PC-3 (cell line): Measurements from ENCODE around the gene CMTM5. TPM values are rescaled to one million over a fixed set of nuclear protein-coding genes. Genes with fewer than 3 reads are reported as not detected.

Experiments used
- ATAC-seq: fragments of 200-7000 bp; cut with Tn5 transposase; 2 replicates; pipeline ENCODE4 v1.9.1; 2020; ENCODE audit warnings: mild to moderate bottlenecking, moderate library complexity
- BruUV-seq: library from RNA; stranded (reverse); fragments of 400-500 nt; replicated peaks from 2 replicates; lab custom pipeline; 2021; lab: Mats Ljungman, UMichigan
- CTCF ChIA-PET: fragments of 300-600 bp; sonication (Branson Sonifier 250); formaldehyde crosslinking; loops from one replicate; lab custom pipeline; 2022; ENCODE audit warnings: antibody characterized with exemption; lab: Charles Lee
- POLR2A ChIA-PET: fragments of 300-600 bp; sonication (Branson Sonifier 250); formaldehyde crosslinking; loops from one replicate; lab custom pipeline; 2022; ENCODE audit warnings: antibody characterized with exemption; ENCODE audit not compliant: unreplicated experiment; lab: Charles Lee
- DNase-seq: peaks from one replicate; pipeline ENCODE4 v3.0.0-alpha.2; 2015
- H2AFZ ChIP-seq: fragments of 300-600 bp; sonication (generic); 2 replicates; pipeline ENCODE4 v1.6.0; 2016; ENCODE audit warnings: antibody characterized with exemption, low read length
- H3F3A ChIP-seq: fragments of 300-600 bp; sonication (generic); one replicate; pipeline ENCODE4 v1.6.0; 2017; ENCODE audit warnings: antibody characterized with exemption, low read length, control low read depth, mild to moderate bottlenecking; ENCODE audit not compliant: unreplicated experiment
- H3K27ac ChIP-seq: fragments of 300-600 bp; sonication (generic); 2 replicates; pipeline ENCODE4 v1.5.1; 2016; ENCODE audit warnings: mild to moderate bottlenecking, low read length
- H3K27me3 ChIP-seq: fragments of 300-600 bp; sonication (generic); 2 replicates; pipeline ENCODE4 v1.6.1; 2016; ENCODE audit warnings: low read length, mixed read lengths
- H3K36me3 ChIP-seq: fragments of 300-600 bp; sonication (generic); 2 replicates; pipeline ENCODE4 v1.6.1; 2016; ENCODE audit warnings: low read depth, mixed run types, low read length, mixed read lengths
- H3K4me1 ChIP-seq: fragments of 300-600 bp; sonication (generic); 2 replicates; pipeline ENCODE4 v1.5.1; 2016; ENCODE audit warnings: low read length; ENCODE audit not compliant: insufficient read depth
- H3K4me2 ChIP-seq: fragments of 300-600 bp; sonication (generic); 2 replicates; pipeline ENCODE4 v1.6.0; 2016; ENCODE audit warnings: low read length
- H3K4me3 ChIP-seq: fragments of 300-600 bp; sonication (generic); 2 replicates; pipeline ENCODE4 v1.5.1; 2016; ENCODE audit warnings: mild to moderate bottlenecking, low read length, mixed read lengths
- H3K79me2 ChIP-seq: fragments of 300-600 bp; sonication (generic); 2 replicates; pipeline ENCODE4 v1.6.1; 2017; ENCODE audit warnings: low read length, mixed read lengths
- H3K9ac ChIP-seq: fragments of 300-600 bp; sonication (generic); 2 replicates; pipeline ENCODE4 v1.6.0; 2016; ENCODE audit warnings: mild to moderate bottlenecking, low read length
- H3K9me2 ChIP-seq: fragments of 300-600 bp; sonication (generic); replicated peaks from 2 replicates; pipeline ENCODE4 v1.6.1; 2016; ENCODE audit warnings: mixed run types, low read length, mixed read lengths
- H3K9me3 ChIP-seq: fragments of 300-600 bp; sonication (generic); 2 replicates; pipeline ENCODE4 v1.6.1; 2016; ENCODE audit warnings: low read length, mixed read lengths
- H4K20me1 ChIP-seq: fragments of 300-600 bp; sonication (generic); 2 replicates; pipeline ENCODE4 v1.6.1; 2016; ENCODE audit warnings: low read length, mixed read lengths
- EZH2 ChIP-seq: fragments of 300-600 bp; sonication (generic); IDR thresholded peaks from one replicate; pipeline ENCODE4 v1.6.1; 2017; ENCODE audit warnings: antibody characterized with exemption, mild to moderate bottlenecking, low read length; ENCODE audit not compliant: unreplicated experiment
- EZH2phosphoT487 ChIP-seq: fragments of 300-600 bp; sonication (generic); IDR thresholded peaks from 2 replicates; pipeline ENCODE4 v1.6.1; 2018; ENCODE audit warnings: mild to moderate bottlenecking, antibody characterized with exemption, low read length, borderline replicate concordance
- intact Hi-C: fragments of 100-400 bp; cut with micrococcal nuclease; formaldehyde crosslinking; loops from 2 replicates; pipeline ENCODE4 v1.9.0; 2023
- total RNA-seq: library from RNA; depleted of rRNA; stranded (reverse); fragments of >200 nt; gene quantifications from 2 replicates; pipeline ENCODE4 v1.2.3, GENCODE V29; 2014
- TF ChIP-seq, protein P1 (sequence below): fragments of 300-600 bp; sonication (generic); conservative IDR thresholded peaks from 2 replicates; pipeline ENCODE4 v1.5.1; 2017; ENCODE audit warnings: antibody characterized with exemption, low read depth, mild to moderate bottlenecking, low read length

CMTM5 gene
- total RNA-seq, 1 experiment from 2014 or later = not detected

DNA sequence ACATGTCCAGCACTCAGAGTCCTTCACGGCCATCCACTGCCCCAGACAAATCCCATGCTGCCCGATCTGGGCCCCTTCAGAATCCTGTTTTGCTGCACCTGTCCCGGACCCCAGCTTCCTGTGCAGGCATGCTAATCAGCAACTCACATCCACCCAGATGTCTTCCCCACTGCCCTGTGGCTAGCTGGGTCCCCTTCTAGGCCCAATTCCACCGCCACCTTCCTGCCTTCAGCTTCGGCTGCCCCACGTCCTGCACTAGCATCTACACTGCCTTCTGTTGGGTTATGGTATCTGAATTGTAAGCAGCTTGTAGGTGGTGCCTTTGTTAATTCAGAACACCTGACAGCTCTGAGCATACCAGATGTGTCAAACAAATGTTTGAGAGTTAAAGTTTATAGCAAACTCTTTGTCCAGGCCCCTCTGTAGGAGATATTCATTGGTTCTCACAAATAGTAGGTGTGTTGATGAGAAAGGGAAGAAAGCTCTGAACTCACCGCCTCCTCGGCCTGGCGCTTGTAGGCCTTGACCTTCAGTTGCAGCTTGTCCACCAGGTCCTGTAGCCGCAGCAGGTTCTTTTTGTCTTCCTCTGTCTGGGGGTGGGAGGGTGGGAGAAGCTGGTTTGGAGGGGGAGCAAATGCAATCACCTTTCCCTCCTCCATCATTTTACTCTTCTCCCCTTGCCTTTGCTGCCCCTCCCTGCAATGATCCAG is 6.0 kb downstream of the CMTM5 start:
- intact Hi-C loops = no loop called here
- H2AFZ ChIP-seq = no peak overlapping the region
- ATAC-seq (no peak), DNase-seq (no peak)
- BruUV-seq = no TSS peak
- no peak overlapping the region for H3K4me3 ChIP-seq
- CTCF ChIA-PET = no interaction called here
- no peak for TF ChIP-seq EZH2phosphoT487
- TF ChIP-seq EZH2 = no peak
- TF ChIP-seq, protein P1, sequence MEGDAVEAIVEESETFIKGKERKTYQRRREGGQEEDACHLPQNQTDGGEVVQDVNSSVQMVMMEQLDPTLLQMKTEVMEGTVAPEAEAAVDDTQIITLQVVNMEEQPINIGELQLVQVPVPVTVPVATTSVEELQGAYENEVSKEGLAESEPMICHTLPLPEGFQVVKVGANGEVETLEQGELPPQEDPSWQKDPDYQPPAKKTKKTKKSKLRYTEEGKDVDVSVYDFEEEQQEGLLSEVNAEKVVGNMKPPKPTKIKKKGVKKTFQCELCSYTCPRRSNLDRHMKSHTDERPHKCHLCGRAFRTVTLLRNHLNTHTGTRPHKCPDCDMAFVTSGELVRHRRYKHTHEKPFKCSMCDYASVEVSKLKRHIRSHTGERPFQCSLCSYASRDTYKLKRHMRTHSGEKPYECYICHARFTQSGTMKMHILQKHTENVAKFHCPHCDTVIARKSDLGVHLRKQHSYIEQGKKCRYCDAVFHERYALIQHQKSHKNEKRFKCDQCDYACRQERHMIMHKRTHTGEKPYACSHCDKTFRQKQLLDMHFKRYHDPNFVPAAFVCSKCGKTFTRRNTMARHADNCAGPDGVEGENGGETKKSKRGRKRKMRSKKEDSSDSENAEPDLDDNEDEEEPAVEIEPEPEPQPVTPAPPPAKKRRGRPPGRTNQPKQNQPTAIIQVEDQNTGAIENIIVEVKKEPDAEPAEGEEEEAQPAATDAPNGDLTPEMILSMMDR = no peak
- H3K9me3 ChIP-seq = no peaks in the 10 kb centered on the region
- no peaks in the 10 kb centered on the region for H3F3A ChIP-seq
- no peaks in the 10 kb centered on the region for H3K79me2 ChIP-seq
- POLR2A ChIA-PET = no interaction called here
- no peak overlapping the region for H3K27ac ChIP-seq
- no peaks in the 10 kb centered on the region for H3K4me1 ChIP-seq
- no peaks in the 10 kb centered on the region for H3K9me2 ChIP-seq
- H4K20me1 ChIP-seq = no peaks in the 10 kb centered on the region
- no peak overlapping the region for H3K9ac ChIP-seq
- no peaks in the 10 kb centered on the region for H3K36me3 ChIP-seq
- no peak overlapping the region for H3K4me2 ChIP-seq
- H3K27me3 ChIP-seq = peaks cover 51% of the 10 kb centered on the region

DNA sequence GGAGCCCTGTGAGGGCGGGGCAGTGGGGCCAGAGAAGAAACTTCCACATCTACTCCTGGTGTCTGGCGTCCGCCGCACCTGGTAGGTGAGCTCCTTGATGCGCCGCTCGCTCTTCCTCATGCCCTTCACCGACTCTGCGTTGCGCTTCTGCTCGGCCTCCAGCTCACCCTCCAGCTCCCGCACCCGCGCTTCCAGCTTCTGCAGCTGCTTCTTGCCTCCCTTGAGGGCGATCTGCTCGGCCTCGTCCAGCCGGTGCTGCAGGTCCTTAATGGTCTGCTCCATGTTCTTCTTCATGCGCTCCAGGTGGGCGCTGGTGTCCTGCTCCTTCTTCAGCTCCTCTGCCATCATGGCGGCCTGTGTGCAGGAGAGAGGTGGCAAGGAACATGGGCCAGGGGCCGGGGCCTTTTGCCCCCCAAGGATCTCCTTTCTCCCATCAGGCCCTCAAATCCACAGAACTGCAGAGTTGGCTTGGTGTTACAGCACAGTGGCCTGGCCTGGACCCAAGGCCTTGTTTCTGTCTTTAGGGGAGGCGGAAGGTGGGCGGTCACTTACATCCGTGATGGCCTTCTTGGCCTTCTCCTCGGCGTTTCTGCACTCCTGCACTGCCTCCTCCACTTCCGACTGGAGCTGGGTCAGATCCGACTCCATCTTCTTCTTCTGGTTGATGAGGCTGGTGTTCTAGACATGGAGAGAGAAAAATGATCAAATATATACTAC is 7.7 kb downstream of the CMTM5 start:
- ATAC-seq (no peak), DNase-seq (no peak)
- Histone ChIP-seq H3K9ac (no peak overlapping the region), H3K79me2 (no peaks in the 10 kb centered on the region), H3K4me1 (no peaks in the 10 kb centered on the region), H3K27ac (no peak overlapping the region), H4K20me1 (no peaks in the 10 kb centered on the region), H3F3A (no peaks in the 10 kb centered on the region), H3K9me2 (no peaks in the 10 kb centered on the region), H3K36me3 (no peaks in the 10 kb centered on the region), H3K4me2 (no peak overlapping the region), H3K27me3 (peaks cover 55% of the 10 kb centered on the region), H3K4me3 (no peak overlapping the region), H3K9me3 (no peaks in the 10 kb centered on the region), H2AFZ (no peak overlapping the region)
- no peak for TF ChIP-seq EZH2phosphoT487
- TF ChIP-seq, protein P1 = no peak
- no peak for TF ChIP-seq EZH2
- no TSS peak for BruUV-seq
- ChIA-PET CTCF (no interaction called here), POLR2A (no interaction called here)
- intact Hi-C loops = no loop called here

DNA sequence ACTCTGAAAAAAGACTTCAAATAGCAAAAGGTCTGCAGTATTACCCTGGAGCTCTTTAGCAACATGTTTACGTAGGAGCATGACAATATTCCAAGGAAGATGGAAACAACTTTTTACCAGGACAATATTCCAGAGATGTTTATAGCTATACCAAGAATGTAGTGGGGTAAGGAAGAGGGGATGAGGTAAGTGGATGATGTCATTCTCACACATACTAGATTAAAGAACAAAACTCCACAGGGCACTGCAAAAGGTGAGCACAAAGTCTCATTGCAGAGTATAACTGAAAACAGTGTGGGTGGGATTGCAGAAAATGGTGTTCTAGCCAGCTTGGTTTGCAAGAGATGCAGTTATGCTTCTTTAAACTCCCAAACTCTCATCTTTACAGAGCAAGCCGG is 8.4 kb downstream of the CMTM5 start:
- ChIA-PET CTCF (no interaction called here), POLR2A (no interaction called here)
- Histone ChIP-seq H3K9ac (no peak overlapping the region), H3K36me3 (no peaks in the 10 kb centered on the region), H3K9me2 (no peaks in the 10 kb centered on the region), H3K4me2 (no peak overlapping the region), H3K4me3 (no peak overlapping the region), H3K27ac (no peak overlapping the region), H4K20me1 (no peaks in the 10 kb centered on the region), H3K4me1 (no peaks in the 10 kb centered on the region), H2AFZ (no peak overlapping the region), H3K27me3 (peaks cover 56% of the 10 kb centered on the region), H3F3A (no peaks in the 10 kb centered on the region), H3K9me3 (no peaks in the 10 kb centered on the region), H3K79me2 (no peaks in the 10 kb centered on the region)
- intact Hi-C loops = no loop called here
- TF ChIP-seq EZH2 (no peak), EZH2phosphoT487 (no peak)
- TF ChIP-seq, protein P1 = no peak
- BruUV-seq = no TSS peak
- no peak for ATAC-seq
- no peak for DNase-seq
